ENCODE measurements around the gene TACC2.

DNA sequence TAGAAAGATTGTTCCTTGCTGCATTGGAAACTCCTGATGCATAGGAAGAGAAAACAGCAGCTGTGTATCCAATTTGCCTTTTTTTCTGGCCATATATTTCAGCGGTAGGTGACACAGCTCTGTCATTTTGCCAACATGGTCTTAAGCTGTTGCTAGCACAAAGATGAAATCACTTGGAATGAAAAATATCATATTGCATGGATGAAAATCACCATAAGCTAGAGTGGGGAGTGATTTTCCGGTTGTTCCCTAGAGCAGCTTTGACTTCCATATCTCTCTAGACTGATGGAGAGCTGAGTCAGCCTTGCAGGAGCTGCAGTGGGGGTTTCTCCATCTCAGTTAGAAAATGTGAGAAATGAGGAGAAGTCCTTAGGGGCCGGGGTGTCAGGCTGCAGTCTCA is 243.8 kb downstream of the TACC2 start:
- no peak for TF ChIP-seq EZH2 (IDR thresholded peaks at IDR 0.05; ENCODE audit: insufficient read depth, low read length)
- TF ChIP-seq, protein P1, sequence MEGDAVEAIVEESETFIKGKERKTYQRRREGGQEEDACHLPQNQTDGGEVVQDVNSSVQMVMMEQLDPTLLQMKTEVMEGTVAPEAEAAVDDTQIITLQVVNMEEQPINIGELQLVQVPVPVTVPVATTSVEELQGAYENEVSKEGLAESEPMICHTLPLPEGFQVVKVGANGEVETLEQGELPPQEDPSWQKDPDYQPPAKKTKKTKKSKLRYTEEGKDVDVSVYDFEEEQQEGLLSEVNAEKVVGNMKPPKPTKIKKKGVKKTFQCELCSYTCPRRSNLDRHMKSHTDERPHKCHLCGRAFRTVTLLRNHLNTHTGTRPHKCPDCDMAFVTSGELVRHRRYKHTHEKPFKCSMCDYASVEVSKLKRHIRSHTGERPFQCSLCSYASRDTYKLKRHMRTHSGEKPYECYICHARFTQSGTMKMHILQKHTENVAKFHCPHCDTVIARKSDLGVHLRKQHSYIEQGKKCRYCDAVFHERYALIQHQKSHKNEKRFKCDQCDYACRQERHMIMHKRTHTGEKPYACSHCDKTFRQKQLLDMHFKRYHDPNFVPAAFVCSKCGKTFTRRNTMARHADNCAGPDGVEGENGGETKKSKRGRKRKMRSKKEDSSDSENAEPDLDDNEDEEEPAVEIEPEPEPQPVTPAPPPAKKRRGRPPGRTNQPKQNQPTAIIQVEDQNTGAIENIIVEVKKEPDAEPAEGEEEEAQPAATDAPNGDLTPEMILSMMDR (IDR thresholded peaks at IDR 0.05; ENCODE audit: insufficient read depth, low read depth, low read length): no peak

Data from astrocyte (in vitro differentiated cells and primary cell).